Umbilical cord (tissue), 2 donors: ENCODE measurements around the gene CCDC87. TPM values are rescaled to one million over a fixed set of nuclear protein-coding genes. Genes with fewer than 3 reads are reported as not detected.
"Not testable (repeated sequence)": the region's sequence is repeated elsewhere in the genome, so short reads cannot be mapped to it uniquely, and the experiment has no call there.

Source experiments
- DNase-seq: peaks from one replicate; pipeline ENCODE4 v3.0.0-alpha.2; 2015; ENCODE audit warnings: low spot score
- total RNA-seq: library from RNA; depleted of rRNA; stranded (reverse); fragments of >200 nt; gene quantifications from one replicate; pipeline ENCODE4 v1.2.3, GENCODE V29; 2014; ENCODE audit warnings: low replicate concordance; ENCODE audit not compliant: insufficient read depth

Gene CCDC87
- total RNA-seq, 1 donor from 2014 or later, result 0.24 TPM

DNA sequence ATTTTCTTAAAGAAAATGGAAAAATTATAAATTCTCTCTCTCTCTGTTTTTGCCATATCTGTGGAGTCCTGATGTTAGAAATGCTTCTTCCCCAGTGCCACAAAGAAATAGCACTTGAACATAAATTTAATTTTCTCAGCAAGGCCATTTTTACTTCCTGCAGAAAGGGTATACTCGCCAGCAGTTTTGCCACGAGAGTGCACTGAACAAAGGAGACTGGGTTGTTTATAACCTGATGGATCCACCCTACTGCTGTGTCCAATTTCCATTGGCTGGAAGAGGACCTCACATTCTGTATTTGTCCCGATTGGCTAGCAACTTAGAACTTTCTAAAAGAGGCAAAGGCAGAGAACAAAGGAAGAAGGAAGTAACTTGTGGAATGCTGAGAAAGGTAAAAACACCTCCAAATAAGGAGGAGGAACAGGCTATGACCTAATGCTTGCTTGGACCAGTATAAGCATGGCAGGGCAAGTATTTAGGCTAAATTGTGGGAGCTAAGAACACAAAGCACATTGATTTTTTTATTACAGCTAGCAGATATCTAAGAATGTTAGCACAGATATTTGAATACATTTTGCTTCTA lies 10.2 kb downstream of the CCDC87 start:
- not testable (repeated sequence) for DNase-seq

DNA sequence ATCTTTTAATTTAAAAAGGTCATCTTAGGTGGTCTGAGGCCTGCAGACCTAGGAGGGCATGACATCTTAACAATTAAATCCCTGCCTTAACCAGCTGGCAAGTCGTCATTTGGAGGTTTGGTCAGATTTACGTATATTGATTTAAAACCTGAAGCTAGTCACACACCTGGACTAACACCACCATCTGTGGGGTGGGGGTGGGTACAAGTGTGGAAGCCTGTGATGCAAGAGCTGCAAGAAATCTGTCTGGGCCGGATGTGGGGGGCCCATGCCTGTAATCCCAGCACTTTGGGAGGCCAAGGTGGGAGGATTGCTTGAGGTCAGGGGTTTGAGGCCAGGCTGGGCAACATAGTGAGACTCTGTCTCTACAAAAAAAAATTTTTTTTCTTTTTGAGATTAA lies 11.6 kb downstream of the CCDC87 start:
- no peak for DNase-seq

DNA sequence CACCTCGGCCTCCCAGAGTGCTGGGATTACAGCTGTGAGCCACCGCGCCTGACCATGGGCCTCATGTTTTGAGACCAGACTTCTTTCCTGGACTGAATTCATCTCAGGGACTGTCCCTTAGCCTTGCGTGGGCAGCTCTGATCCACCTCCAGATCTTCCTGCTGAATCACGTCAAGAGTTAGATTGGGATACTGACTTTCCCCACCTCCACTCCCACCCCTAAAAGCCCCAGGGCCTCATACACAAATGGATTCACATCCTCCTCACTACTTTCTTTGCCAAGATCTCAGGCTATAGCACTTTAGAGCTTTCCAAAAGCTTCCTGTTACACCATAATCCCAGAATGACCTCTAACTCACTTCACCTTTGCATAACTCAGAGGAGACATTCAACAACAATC lies 12.1 kb downstream of the CCDC87 start:
- DNase-seq, result no peak

DNA sequence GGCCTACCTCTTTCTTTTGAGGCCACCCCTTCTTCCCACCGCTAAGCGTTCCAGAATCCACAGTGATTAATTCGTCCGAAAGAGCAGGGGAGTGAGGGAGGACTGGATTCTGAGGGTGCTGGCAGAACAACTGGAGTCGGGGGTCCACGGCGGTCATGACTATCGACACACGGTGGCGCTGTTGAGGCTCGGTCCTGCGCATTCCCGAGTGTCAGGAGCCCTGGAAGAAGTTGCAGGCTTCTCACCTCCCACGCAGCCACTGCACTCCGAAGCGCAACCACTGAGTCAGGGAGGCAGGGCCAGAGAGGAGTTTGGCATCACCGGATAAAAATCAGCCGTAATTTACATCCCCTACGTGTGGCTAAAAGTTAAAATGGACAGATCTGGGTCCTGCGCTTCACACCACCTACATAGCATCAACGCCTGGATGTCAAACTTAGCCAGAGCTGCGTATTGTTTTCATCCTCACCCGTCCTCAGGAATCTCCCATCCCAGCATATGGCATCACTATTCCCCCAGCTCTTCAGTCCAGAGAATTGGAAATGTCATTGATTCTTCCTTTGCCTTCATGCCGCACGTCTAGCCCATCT lies 13.8 kb downstream of the CCDC87 start:
- peak; percentile 64 for DNase-seq

GRCh38 chr11:66570850-66571180 lies 22.0 kb downstream of the CCDC87 start:
- DNase-seq, result no peak

- DNase-seq, result no peak
These were observed 22.6 kb downstream of the CCDC87 start for GRCh38 chr11:66570079-66570849.

GRCh38 chr11:66569076-66569475 lies 23.8 kb downstream of the CCDC87 start:
- DNase-seq, result no peak

DNA sequence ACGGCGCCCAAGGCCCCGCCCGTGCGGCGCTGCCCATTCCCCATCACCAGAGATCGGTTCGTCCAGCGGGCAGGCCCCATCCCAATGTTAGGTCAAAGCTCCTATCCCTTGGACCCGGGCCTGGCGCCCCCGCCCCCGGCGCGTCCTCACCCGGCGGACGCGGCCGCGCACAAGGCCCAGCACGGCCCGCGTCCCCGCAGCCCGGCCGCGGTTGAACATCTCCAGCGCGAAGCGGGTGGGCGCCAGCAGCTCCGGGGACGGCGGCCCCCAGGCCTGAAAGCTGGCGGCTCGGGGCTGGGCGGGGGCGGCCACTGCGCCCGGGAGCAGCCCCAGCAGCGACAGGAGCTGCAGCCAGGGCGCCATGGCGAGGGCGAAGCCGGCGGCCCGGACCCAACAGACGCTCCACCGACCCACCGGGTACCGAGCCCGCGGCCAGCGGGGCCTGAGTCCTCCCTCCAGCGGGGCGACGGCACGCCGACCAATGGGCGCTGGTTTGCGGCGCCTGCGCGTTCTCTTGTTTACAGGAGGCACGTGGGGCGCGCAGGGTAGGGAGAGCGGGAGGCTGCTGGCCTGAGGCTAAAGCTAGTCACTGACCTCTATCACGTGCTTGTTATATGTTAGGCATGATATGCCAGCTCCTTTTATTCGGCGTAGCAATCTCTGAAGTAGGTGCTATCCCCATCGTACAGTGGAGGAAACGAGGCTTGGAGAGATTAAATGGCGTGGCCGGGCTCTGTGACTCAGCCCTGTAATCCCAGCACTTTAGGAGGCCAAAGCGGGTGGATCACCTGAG lies 24.5 kb downstream of the CCDC87 start, which contains the start of gene CTSF:
Gene CTSF, minus strand, starts transcription at position 483 of the 793 bp plus-strand sequence. Its CDS starts 120 bp downstream, at position 363.
- DNase-seq, result peak; percentile 78

DNA sequence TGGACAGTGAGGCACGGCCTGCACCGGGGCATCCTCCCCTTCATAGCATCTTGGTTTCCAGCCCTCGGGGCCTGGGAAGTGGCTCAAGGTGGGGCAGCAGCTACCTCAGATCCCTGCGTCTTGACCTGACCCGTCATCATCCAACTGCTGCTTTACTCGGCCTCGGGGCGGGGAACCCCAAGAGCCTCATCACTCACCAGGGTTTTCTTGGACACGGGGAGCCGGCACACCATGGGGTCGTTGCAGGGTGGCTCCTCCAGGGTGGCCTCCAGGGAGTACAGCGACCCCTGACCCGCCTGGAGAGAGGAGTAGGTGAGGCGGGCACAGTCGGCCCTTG lies 25.1 kb downstream of the CCDC87 start:
- no peak for DNase-seq

- DNase-seq, result no peak
These were observed 26.6 kb downstream of the CCDC87 start for GRCh38 chr11:66566221-66566620.

GRCh38 chr11:66564984-66565383 lies 27.9 kb downstream of the CCDC87 start:
- no peak for DNase-seq

DNA sequence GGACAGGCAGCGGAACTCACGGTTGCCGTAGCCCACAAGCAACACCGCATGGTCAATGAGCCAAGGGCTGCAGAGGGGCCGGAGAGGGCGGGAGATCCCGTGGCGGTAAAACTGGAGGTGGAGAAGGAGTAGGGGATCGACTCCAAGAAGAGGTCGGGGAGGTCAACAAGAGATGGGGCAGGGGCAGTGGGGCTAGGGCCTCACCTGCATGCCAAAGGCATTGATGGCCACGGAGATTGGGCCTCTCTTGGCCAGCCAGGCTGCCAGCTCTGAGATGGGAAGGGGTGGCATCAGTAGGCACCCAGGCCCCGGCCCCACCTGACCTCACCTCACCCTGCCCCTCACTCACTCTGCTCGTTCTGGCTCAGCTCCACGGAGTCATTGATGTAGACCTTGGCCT lies 28.3 kb downstream of the CCDC87 start:
- no peak for DNase-seq

GRCh38 chr11:66563832-66564231 lies 29.0 kb downstream of the CCDC87 start:
- DNase-seq, result no peak

GRCh38 chr11:66562907-66563583 lies 29.8 kb downstream of the CCDC87 start:
- DNase-seq, result no peak

DNA sequence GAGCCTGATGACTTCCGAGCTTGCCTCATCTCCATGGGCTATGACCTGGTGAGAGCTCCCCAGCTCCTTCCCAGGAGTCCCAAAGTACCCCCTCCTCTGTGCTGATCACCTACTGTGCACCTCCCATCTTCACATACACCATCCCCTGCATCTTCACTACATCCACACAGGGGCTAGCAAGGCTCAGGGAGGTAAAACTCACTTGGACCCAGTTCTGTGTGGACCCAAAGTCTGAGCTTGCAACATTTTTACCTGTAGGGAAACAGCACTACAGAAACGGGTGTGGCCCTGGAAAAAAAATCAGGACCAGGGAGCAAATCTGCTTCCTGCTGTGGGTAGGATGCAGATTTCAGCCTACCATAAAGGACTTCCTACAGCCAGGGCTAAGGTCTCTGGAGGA lies 30.6 kb downstream of the CCDC87 start:
- no peak for DNase-seq

GRCh38 chr11:66561975-66562248 lies 31.0 kb downstream of the CCDC87 start:
- no peak for DNase-seq

DNA sequence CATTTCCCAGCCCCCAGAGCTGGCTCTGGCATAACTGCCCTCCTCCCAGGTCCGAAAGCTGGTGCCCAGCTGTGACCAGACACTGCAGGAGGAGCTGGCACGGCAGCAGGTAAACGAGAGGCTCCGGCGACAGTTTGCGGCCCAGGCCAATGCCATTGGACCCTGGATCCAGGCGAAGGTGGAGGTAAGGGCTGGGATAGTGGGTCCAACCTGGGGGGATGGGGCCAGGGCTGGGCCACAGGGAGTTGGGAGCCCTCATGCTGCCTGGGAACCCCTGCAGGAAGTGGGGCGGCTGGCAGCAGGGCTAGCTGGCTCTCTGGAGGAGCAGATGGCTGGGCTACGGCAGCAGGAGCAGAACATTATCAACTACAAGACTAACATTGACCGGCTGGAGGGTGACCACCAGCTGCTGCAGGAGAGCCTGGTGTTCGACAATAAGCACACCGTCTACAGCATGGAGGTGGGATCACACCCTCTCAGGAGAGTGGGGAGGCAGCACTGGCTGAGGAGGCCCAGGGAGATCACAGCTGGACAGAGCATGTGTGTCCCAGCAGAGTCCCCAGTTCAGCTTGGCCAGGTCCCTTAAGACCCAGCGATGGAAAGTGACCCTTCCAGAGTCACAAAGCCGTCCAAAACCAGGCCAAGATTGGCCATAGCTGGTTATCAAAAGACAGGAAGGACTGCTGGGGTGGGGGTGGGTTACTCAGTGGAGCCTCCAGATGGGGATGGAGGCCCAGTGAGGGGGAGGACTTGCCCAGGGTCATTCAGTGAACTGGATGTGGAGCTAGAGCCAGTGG lies 31.5 kb downstream of the CCDC87 start:
- DNase-seq, result no peak

GRCh38 chr11:66559866-66560676 lies 32.8 kb downstream of the CCDC87 start:
- DNase-seq, result no peak

- DNase-seq, result no peak
These were observed 33.6 kb downstream of the CCDC87 start for GRCh38 chr11:66559142-66559865.
